ENCODE data around the gene NME4. TPM values are rescaled to one million over a fixed set of nuclear protein-coding genes. Genes with fewer than 3 reads are reported as not detected.

NME4 gene
- total RNA-seq, 2 experiments from 2014 or later: 25.0 TPM

DNA sequence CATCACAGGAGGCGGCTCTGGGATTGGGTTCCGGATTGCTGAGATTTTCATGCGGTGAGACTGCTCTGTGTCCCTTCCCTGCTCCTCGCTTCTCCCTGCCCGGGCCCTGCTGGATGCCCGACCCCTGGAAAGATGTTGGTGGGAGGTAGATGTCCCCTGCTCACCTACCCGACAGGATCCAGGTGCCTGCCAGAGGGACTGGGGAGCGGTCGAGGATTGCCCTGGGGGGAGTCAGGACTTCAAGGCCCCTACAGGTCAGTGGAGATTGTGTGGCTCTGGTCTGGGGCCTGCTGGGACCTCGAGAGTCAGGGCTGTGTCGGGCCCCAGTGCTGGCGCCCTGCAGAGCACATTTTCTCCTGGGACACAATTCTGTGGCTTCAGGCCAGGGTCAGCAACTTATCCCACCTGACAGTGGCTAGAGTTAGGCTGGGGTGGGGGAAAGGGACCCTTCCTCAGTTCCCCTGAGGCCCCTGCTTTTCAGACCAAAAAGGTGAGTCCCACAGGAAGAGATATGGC lies 8.0 kb downstream of the NME4 start:
- no peak for TF ChIP-seq EZH2phosphoT487 (IDR thresholded peaks at IDR 0.05; ENCODE audit: borderline replicate concordance, low read depth, low read length)
- TF ChIP-seq CTCF (conservative IDR thresholded peaks at IDR 0.05; ENCODE audit: low read length): no peak
- CTCF ChIA-PET (ENCODE audit: unreplicated experiment): no interaction called here
- Histone ChIP-seq H3K4me2 (ENCODE audit: low read length) (no peak overlapping the region), H3K27ac (ENCODE audit: low read depth, low read length, poor library complexity, severe bottlenecking) (no peak overlapping the region), H3K9me2 (ENCODE audit: insufficient read depth, low read length) (no peaks in the 10 kb centered on the region), H3K79me2 (ENCODE audit: insufficient read depth, low read depth, low read length) (no peaks in the 10 kb centered on the region; the same call in 1 of the 2 replicates), H2AFZ (ENCODE audit: low read length) (no peak overlapping the region), H3K36me3 (ENCODE audit: insufficient read depth, low read length) (no peaks in the 10 kb centered on the region), H4K20me1 (ENCODE audit: insufficient read depth, low read length) (no peaks in the 10 kb centered on the region), H3K9me3 (ENCODE audit: low read length) (no peaks in the 10 kb centered on the region), H3K4me1 (ENCODE audit: insufficient read depth, low read length, poor library complexity, severe bottlenecking) (peaks cover 14% of the 10 kb centered on the region), H3K4me3 (ENCODE audit: low read depth, low read length, poor library complexity, severe bottlenecking) (no peak overlapping the region)
- no peak for DNase-seq (ENCODE audit: low spot score)
- intact Hi-C loops (cut with micrococcal nuclease; ENCODE audit: unreplicated experiment): no loop called here
- POLR2A ChIA-PET: no interaction called here
- no TSS peak for BruUV-seq (replicated peaks)

DNA sequence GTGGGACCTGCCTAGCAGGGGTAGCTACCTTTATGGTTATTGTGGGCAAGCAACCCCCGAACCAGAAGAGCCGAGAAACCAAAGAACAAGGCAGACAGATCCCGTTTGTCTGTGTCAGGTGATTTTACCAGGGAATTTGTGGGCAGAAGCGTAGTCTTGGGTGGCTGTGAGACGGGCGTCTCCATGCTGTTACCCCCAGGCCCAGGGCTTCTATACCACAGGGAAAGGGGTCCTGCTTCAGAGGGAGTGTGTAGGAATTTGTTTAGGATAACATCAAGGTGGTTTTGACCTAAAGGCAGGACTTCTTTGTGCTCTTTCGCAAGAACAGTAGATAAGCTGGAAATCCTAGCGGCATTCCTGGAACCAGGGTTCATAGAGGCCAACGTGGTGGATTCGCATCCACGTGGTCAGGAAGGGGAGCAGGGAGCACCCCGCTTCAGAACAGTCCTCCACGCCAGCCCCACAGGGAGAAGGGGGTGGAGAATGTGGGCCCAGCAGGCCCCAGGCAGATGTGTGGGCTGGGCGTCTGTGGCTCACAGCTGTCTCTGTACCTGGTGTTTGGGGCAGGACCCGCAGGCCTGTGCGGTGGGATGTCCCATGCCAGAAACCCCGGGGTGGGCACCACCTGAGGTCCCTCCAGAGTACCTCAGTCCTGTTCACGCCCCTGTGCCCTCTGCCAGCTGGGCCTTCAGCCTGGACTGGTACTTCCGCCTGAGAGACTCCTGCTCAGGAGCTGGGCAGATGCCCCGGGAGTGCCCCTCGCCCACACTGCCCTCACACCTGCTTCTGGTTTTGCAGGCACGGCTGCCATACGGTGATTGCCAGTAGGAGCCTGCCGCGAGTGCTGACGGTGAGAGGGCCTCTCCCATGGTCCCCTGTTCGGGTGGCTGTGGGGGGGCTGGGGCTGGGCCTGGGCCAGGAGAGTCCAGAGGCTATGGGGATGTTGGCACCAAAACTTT lies 8.8 kb downstream of the NME4 start:
- CTCF ChIA-PET (ENCODE audit: unreplicated experiment): no interaction called here
- no peaks in the 10 kb centered on the region for H3K9me3 ChIP-seq (ENCODE audit: low read length)
- no peak overlapping the region for H3K27ac ChIP-seq (ENCODE audit: low read depth, low read length, poor library complexity, severe bottlenecking)
- POLR2A ChIA-PET: no interaction called here
- BruUV-seq (replicated peaks): no TSS peak
- H3K4me1 ChIP-seq (ENCODE audit: insufficient read depth, low read length, poor library complexity, severe bottlenecking): peaks cover 6% of the 10 kb centered on the region
- no peaks in the 10 kb centered on the region for H3K36me3 ChIP-seq (ENCODE audit: insufficient read depth, low read length)
- H3K9me2 ChIP-seq (ENCODE audit: insufficient read depth, low read length): no peaks in the 10 kb centered on the region
- no peak for TF ChIP-seq EZH2phosphoT487 (IDR thresholded peaks at IDR 0.05; ENCODE audit: borderline replicate concordance, low read depth, low read length)
- no peak for TF ChIP-seq CTCF (conservative IDR thresholded peaks at IDR 0.05; ENCODE audit: low read length)
- no peaks in the 10 kb centered on the region for H3K79me2 ChIP-seq (ENCODE audit: insufficient read depth, low read depth, low read length)
- H4K20me1 ChIP-seq (ENCODE audit: insufficient read depth, low read length): no peaks in the 10 kb centered on the region
- no peak overlapping the region for H2AFZ ChIP-seq (ENCODE audit: low read length)
- no peak overlapping the region for H3K4me2 ChIP-seq (ENCODE audit: low read length)
- no peak overlapping the region for H3K4me3 ChIP-seq (ENCODE audit: low read depth, low read length, poor library complexity, severe bottlenecking)
- no peak for DNase-seq (ENCODE audit: low spot score)
- intact Hi-C loops (cut with micrococcal nuclease; ENCODE audit: unreplicated experiment): no loop called here

- Histone ChIP-seq H4K20me1 (ENCODE audit: insufficient read depth, low read length) (no peaks in the 10 kb centered on the region), H3K4me3 (ENCODE audit: low read depth, low read length, poor library complexity, severe bottlenecking) (no peak overlapping the region), H3K9me3 (ENCODE audit: low read length) (no peaks in the 10 kb centered on the region), H3K27ac (ENCODE audit: low read depth, low read length, poor library complexity, severe bottlenecking) (no peak overlapping the region), H3K4me1 (ENCODE audit: insufficient read depth, low read length, poor library complexity, severe bottlenecking) (peaks cover 3% of the 10 kb centered on the region), H3K4me2 (ENCODE audit: low read length) (no peak overlapping the region), H3K79me2 (ENCODE audit: insufficient read depth, low read depth, low read length) (no peaks in the 10 kb centered on the region), H2AFZ (ENCODE audit: low read length) (no peak overlapping the region), H3K36me3 (ENCODE audit: insufficient read depth, low read length) (no peaks in the 10 kb centered on the region), H3K9me2 (ENCODE audit: insufficient read depth, low read length) (no peaks in the 10 kb centered on the region)
- intact Hi-C loops (cut with micrococcal nuclease; ENCODE audit: unreplicated experiment): no loop called here
- no TSS peak for BruUV-seq (replicated peaks)
- POLR2A ChIA-PET: no interaction called here
- TF ChIP-seq EZH2phosphoT487 (IDR thresholded peaks at IDR 0.05; ENCODE audit: borderline replicate concordance, low read depth, low read length) (no peak), CTCF (conservative IDR thresholded peaks at IDR 0.05; ENCODE audit: low read length) (no peak)
- CTCF ChIA-PET (ENCODE audit: unreplicated experiment): no interaction called here
- no peak for DNase-seq (ENCODE audit: low spot score)
Observed at GRCh38 chr16:407253-407652, 10.3 kb downstream of the NME4 start.

All from OCI-LY7 (cell line).